Measurements from ENCODE around the gene KCNQ1OT1. TPM values are rescaled to one million over a fixed set of nuclear protein-coding genes. Genes with fewer than 3 reads are reported as not detected.

The KCNQ1OT1 gene
- total RNA-seq, 4 donors from 2014 or later, result 6.3 to 8.0 (median 7.7) TPM

- Histone ChIP-seq H3K36me3 (no peaks in the 10 kb centered on the region), H3K4me3 (no peak overlapping the region), H3K4me1 (peaks cover 0 to 93% (median 15%) of the 10 kb centered on the region in 4 donors), H3K9me3 (no peaks in the 10 kb centered on the region), H3K27ac (no peak overlapping the region), H3K27me3 (no peaks in the 10 kb centered on the region)
- DNase-seq (ENCODE audit: low spot score in 2 of 2), result no peak
- WGBS, 2 donors, result 70 to 74% methylated on average over 3 of the region's 3 CpGs
- no peak for TF ChIP-seq EP300 (IDR thresholded peaks at IDR 0.05)
- no peak for TF ChIP-seq POLR2A (IDR thresholded peaks at IDR 0.05)
- TF ChIP-seq CTCF (IDR thresholded peaks at IDR 0.05), result no peak
These were observed 8.4 kb downstream of the KCNQ1OT1 start for GRCh38 chr11:2691355-2691761.

GRCh38 chr11:2690596-2691354 is 9.0 kb downstream of the KCNQ1OT1 start:
- H3K4me3 ChIP-seq, result no peak overlapping the region
- H3K27ac ChIP-seq, result no peak overlapping the region
- no peaks in the 10 kb centered on the region for H3K27me3 ChIP-seq
- DNase-seq (ENCODE audit: low spot score in 2 of 2), result no peak
- peaks cover 0 to 87% (median 15%) of the 10 kb centered on the region in 4 donors for H3K4me1 ChIP-seq
- H3K36me3 ChIP-seq, result no peaks in the 10 kb centered on the region
- 79 to 83% methylated on average over 6 of the region's 6 CpGs for WGBS, 2 donors
- no peaks in the 10 kb centered on the region for H3K9me3 ChIP-seq
- TF ChIP-seq EP300 (IDR thresholded peaks at IDR 0.05), result no peak
- TF ChIP-seq POLR2A (IDR thresholded peaks at IDR 0.05), result no peak
- no peak for TF ChIP-seq CTCF (IDR thresholded peaks at IDR 0.05)

GRCh38 chr11:2689651-2690575 is 9.9 kb downstream of the KCNQ1OT1 start:
- Histone ChIP-seq H3K36me3 (no peaks in the 10 kb centered on the region), H3K27ac (no peak overlapping the region), H3K4me1 (peaks cover 0 to 82% (median 15%) of the 10 kb centered on the region in 4 donors), H3K4me3 (no peak overlapping the region), H3K27me3 (no peaks in the 10 kb centered on the region), H3K9me3 (no peaks in the 10 kb centered on the region)
- TF ChIP-seq CTCF (IDR thresholded peaks at IDR 0.05) (no peak), POLR2A (IDR thresholded peaks at IDR 0.05) (no peak), EP300 (IDR thresholded peaks at IDR 0.05) (no peak)
- WGBS, 2 donors, result 64 to 67% methylated on average over 8 of the region's 8 CpGs
- no peak for DNase-seq (ENCODE audit: low spot score in 2 of 2)

GRCh38 chr11:2688381-2689231 is 11.2 kb downstream of the KCNQ1OT1 start:
- H3K27me3 ChIP-seq, result no peaks in the 10 kb centered on the region
- TF ChIP-seq POLR2A (IDR thresholded peaks at IDR 0.05) (no peak), CTCF (IDR thresholded peaks at IDR 0.05) (no peak), EP300 (IDR thresholded peaks at IDR 0.05) (no peak)
- DNase-seq (ENCODE audit: low spot score in 2 of 2), result no peak
- H3K4me3 ChIP-seq, result no peak overlapping the region
- H3K36me3 ChIP-seq, result no peaks in the 10 kb centered on the region
- WGBS, 2 donors, result 81% methylated on average over 5 to 6 of the region's 6 CpGs
- no peaks in the 10 kb centered on the region for H3K9me3 ChIP-seq
- H3K27ac ChIP-seq, result no peak overlapping the region
- H3K4me1 ChIP-seq, result peaks cover 0 to 69% (median 11%) of the 10 kb centered on the region in 4 donors
